HL-60/S4 treated with phorbol 12-myristate 13-acetate at 8.2 ng/mL for 4 days and 3 days (cell line): Measurements from ENCODE around the gene H6PD.

Experiments used
- in situ Hi-C: fragments of 300-500 bp; cut with MboI; formaldehyde crosslinking; loops from 2 replicates; pipeline ENCODE4 v1.15.0; 2022; ENCODE audit warnings: low sequenced_read_pairs

Gene H6PD

GRCh38 chr1:9312168-9312720 is 77.7 kb downstream of the H6PD start:
- in situ Hi-C loops = no loop called here

GRCh38 chr1:9313576-9313975 is 79.0 kb downstream of the H6PD start:
- in situ Hi-C loops = no loop called here

GRCh38 chr1:9314111-9314510 is 79.5 kb downstream of the H6PD start:
- in situ Hi-C loops = no loop called here

GRCh38 chr1:9314711-9315379 is 80.3 kb downstream of the H6PD start:
- in situ Hi-C loops = no loop called here

GRCh38 chr1:9315411-9316079 is 81.0 kb downstream of the H6PD start:
- in situ Hi-C loops = no loop called here

GRCh38 chr1:9316080-9316444 is 81.5 kb downstream of the H6PD start:
- in situ Hi-C loops = no loop called here

- in situ Hi-C loops = no loop called here
Observed at GRCh38 chr1:9316512-9316911, 81.9 kb downstream of the H6PD start.

- in situ Hi-C loops = no loop called here
Observed at GRCh38 chr1:9317072-9317471, 82.5 kb downstream of the H6PD start.

GRCh38 chr1:9317591-9318417 is 83.2 kb downstream of the H6PD start:
- in situ Hi-C loops = no loop called here

GRCh38 chr1:9319208-9319788 is 84.7 kb downstream of the H6PD start:
- in situ Hi-C loops = no loop called here

GRCh38 chr1:9319789-9320519 is 85.4 kb downstream of the H6PD start:
- in situ Hi-C loops = no loop called here
